ENCODE results near the gene WSB2.
"Not testable (repeated sequence)": the region's sequence is repeated elsewhere in the genome, so short reads cannot be mapped to it uniquely, and the experiment has no call there.

WSB2 gene

GRCh38 chr12:118011377-118011776, 49.6 kb downstream of the WSB2 start:
- no peak overlapping the region for H3K27ac ChIP-seq
- TF ChIP-seq ZFX (IDR thresholded peaks at IDR 0.05; ENCODE audit: borderline replicate concordance) (no peak), CTCF (IDR thresholded peaks at IDR 0.05) (no peak)

GRCh38 chr12:118010903-118011302, 50.1 kb downstream of the WSB2 start:
- no peak overlapping the region for H3K27ac ChIP-seq
- TF ChIP-seq CTCF (IDR thresholded peaks at IDR 0.05): no peak
- TF ChIP-seq ZFX (IDR thresholded peaks at IDR 0.05; ENCODE audit: borderline replicate concordance): no peak

- not testable (repeated sequence) for H3K27ac ChIP-seq
Measured at GRCh38 chr12:117999806-118000205, 61.2 kb downstream of the WSB2 start.

- TF ChIP-seq ZFX (IDR thresholded peaks at IDR 0.05; ENCODE audit: borderline replicate concordance) (no peak), CTCF (IDR thresholded peaks at IDR 0.05) (no peak)
- no peak overlapping the region for H3K27ac ChIP-seq
Measured at GRCh38 chr12:117998719-117999118, 62.3 kb downstream of the WSB2 start.

- no peak overlapping the region for H3K27ac ChIP-seq
- TF ChIP-seq CTCF (IDR thresholded peaks at IDR 0.05) (no peak), ZFX (IDR thresholded peaks at IDR 0.05; ENCODE audit: borderline replicate concordance) (no peak)
Measured at GRCh38 chr12:117994551-117995438, 66.2 kb downstream of the WSB2 start.

- no peak overlapping the region for H3K27ac ChIP-seq
- TF ChIP-seq CTCF (IDR thresholded peaks at IDR 0.05) (no peak), ZFX (IDR thresholded peaks at IDR 0.05; ENCODE audit: borderline replicate concordance) (no peak)
Measured at GRCh38 chr12:117986705-117987469, 74.1 kb downstream of the WSB2 start.

- no peak overlapping the region for H3K27ac ChIP-seq
- TF ChIP-seq ZFX (IDR thresholded peaks at IDR 0.05; ENCODE audit: borderline replicate concordance): no peak
- TF ChIP-seq CTCF (IDR thresholded peaks at IDR 0.05): no peak
Measured at GRCh38 chr12:117985182-117985581, 75.8 kb downstream of the WSB2 start.
